ENCODE data around the gene TIPARP.
A peak's percentile ranks its signal among the peaks of the same experiment; 100 is the strongest.
"Not testable (repeated sequence)": the region's sequence is repeated elsewhere in the genome, so short reads cannot be mapped to it uniquely, and the experiment has no call there.

Gene TIPARP

GRCh38 chr3:156648086-156648485, 26.3 kb upstream of the TIPARP start:
- no peak for DNase-seq

- DNase-seq: no peak
Measured at GRCh38 chr3:156649681-156650080, 24.7 kb upstream of the TIPARP start.

- not testable (repeated sequence) for DNase-seq
Measured at GRCh38 chr3:156652661-156653060, 21.7 kb upstream of the TIPARP start.

- no peak for DNase-seq
Measured at GRCh38 chr3:156654834-156655233, 19.6 kb upstream of the TIPARP start.

GRCh38 chr3:156655819-156656550, 18.4 kb upstream of the TIPARP start:
- DNase-seq: no peak

GRCh38 chr3:156657440-156657839, 16.9 kb upstream of the TIPARP start:
- DNase-seq: no peak

GRCh38 chr3:156657862-156658731, 16.3 kb upstream of the TIPARP start:
- no peak for DNase-seq

GRCh38 chr3:156658732-156659090, 15.7 kb upstream of the TIPARP start:
- no peak for DNase-seq

- DNase-seq: no peak
Measured at GRCh38 chr3:156659260-156659659, 15.1 kb upstream of the TIPARP start.

GRCh38 chr3:156661155-156661554, 13.2 kb upstream of the TIPARP start:
- DNase-seq: no peak

- no peak for DNase-seq
Measured at GRCh38 chr3:156664011-156664830, 10.2 kb upstream of the TIPARP start.

- no peak for DNase-seq
Measured at GRCh38 chr3:156664831-156665178, 9.6 kb upstream of the TIPARP start.

GRCh38 chr3:156665291-156665690, 9.1 kb upstream of the TIPARP start:
- DNase-seq: no peak

GRCh38 chr3:156666073-156666472, 8.3 kb upstream of the TIPARP start:
- no peak for DNase-seq

GRCh38 chr3:156668073-156668763, 6.2 kb upstream of the TIPARP start:
- no peak for DNase-seq

- no peak for DNase-seq
Measured at GRCh38 chr3:156670077-156670476, 4.3 kb upstream of the TIPARP start.

GRCh38 chr3:156670652-156671051, 3.7 kb upstream of the TIPARP start:
- DNase-seq: no peak

GRCh38 chr3:156673732-156674045, 701 bp upstream of the TIPARP start:
- no peak for DNase-seq

GRCh38 chr3:156674911-156675829, 780 bp downstream of the TIPARP start:
- DNase-seq: peak; percentile 75

- peak; percentile 65 for DNase-seq
Measured at GRCh38 chr3:156675830-156676767, 1.7 kb downstream of the TIPARP start.
